HepG2 (cell line): ENCODE data around the gene TRPT1. TPM values are rescaled to one million over a fixed set of nuclear protein-coding genes. Genes with fewer than 3 reads are reported as not detected.

Source experiments
- AGO2 ChIP-seq: fragments of 200-400 bp; formaldehyde crosslinking; optimal IDR thresholded peaks from 2 replicates; pipeline ENCODE3; 2017; ENCODE audit warnings: mild to moderate bottlenecking, low read depth, low read length, moderate library complexity
- BCLAF1 ChIP-seq: fragments of 450-650 bp; IDR thresholded peaks from 2 replicates; pipeline ENCODE4 v1.6.1; 2017; ENCODE audit warnings: mild to moderate bottlenecking
- CHD4 ChIP-seq: fragments of 200-600 bp; sonication (generic); IDR thresholded peaks from 2 replicates; pipeline ENCODE4 v1.7.0; 2017; ENCODE audit warnings: mild to moderate bottlenecking, low read length, borderline replicate concordance
- EP300 ChIP-seq, 3 experiments: sonication (generic) in 1 of 3; formaldehyde crosslinking in 1 of 3; IDR thresholded peaks; 2 replicates each; pipeline versions ENCODE4 v1.5.1 to v1.6.1; 2011 to 2020; ENCODE audit warnings: low read depth in 2 of 3, low read length in 2 of 3, borderline replicate concordance in 1 of 3, improper control_type of control experiment in 1 of 3, mild to moderate bottlenecking in 1 of 3, missing genetic modification reagents in 1 of 3, moderate library complexity in 1 of 3
- EZH2 ChIP-seq: conservative IDR thresholded peaks from 2 replicates; pipeline ENCODE4 v1.6.1; 2012; ENCODE audit warnings: mild to moderate bottlenecking, low read depth, low read length, moderate library complexity
- HMG20B ChIP-seq: conservative IDR thresholded peaks from 2 replicates; pipeline ENCODE4 v1.6.1; 2016; ENCODE audit warnings: missing genetic modification reagents, missing compliant biosample characterization
- HOXA3 ChIP-seq: sonication (generic); formaldehyde crosslinking; IDR thresholded peaks from 2 replicates; pipeline ENCODE4 v1.5.0; 2020; ENCODE audit warnings: missing genetic modification reagents
- HOXA9 ChIP-seq: sonication (generic); formaldehyde crosslinking; IDR thresholded peaks from 2 replicates; pipeline ENCODE4 v1.8.1; 2022; ENCODE audit warnings: missing genetic modification reagents, mild to moderate bottlenecking, moderate library complexity, borderline replicate concordance
- HOXD1 ChIP-seq: sonication (generic); formaldehyde crosslinking; IDR thresholded peaks from 2 replicates; pipeline ENCODE4 v1.5.0; 2020; ENCODE audit warnings: missing genetic modification reagents
- PATZ1 ChIP-seq: sonication (generic); formaldehyde crosslinking; IDR thresholded peaks from 2 replicates; pipeline ENCODE4 v1.4.0; 2020; ENCODE audit warnings: missing genetic modification reagents
- PCBP2 ChIP-seq: fragments of 200-400 bp; formaldehyde crosslinking; optimal IDR thresholded peaks from 2 replicates; pipeline ENCODE3; 2018; ENCODE audit warnings: low read length, low read depth; ENCODE audit not compliant: poor library complexity, severe bottlenecking
- TOPORS ChIP-seq: sonication (generic); formaldehyde crosslinking; IDR thresholded peaks from 2 replicates; pipeline ENCODE4 v1.8.0; 2023; ENCODE audit warnings: mild to moderate bottlenecking, missing genetic modification reagents
- TP53 ChIP-seq: sonication (generic); formaldehyde crosslinking; conservative IDR thresholded peaks from 2 replicates; pipeline ENCODE4 v1.4.0; 2020; ENCODE audit warnings: missing genetic modification reagents
- WIZ ChIP-seq: sonication (generic); formaldehyde crosslinking; IDR thresholded peaks from 2 replicates; pipeline ENCODE4 v1.5.1; 2020; ENCODE audit warnings: mild to moderate bottlenecking, missing genetic modification reagents
- ZNF18 ChIP-seq: sonication (generic); formaldehyde crosslinking; IDR thresholded peaks from 2 replicates; pipeline ENCODE4 v1.8.0; 2022; ENCODE audit warnings: mild to moderate bottlenecking, missing genetic modification reagents; ENCODE audit not compliant: insufficient replicate concordance
- ZNF383 ChIP-seq: sonication (generic); formaldehyde crosslinking; IDR thresholded peaks from 2 replicates; pipeline ENCODE4 v1.4.0; 2020; ENCODE audit warnings: missing genetic modification reagents, mild to moderate bottlenecking, borderline replicate concordance
- ZNF503 ChIP-seq: sonication (generic); formaldehyde crosslinking; IDR thresholded peaks from 2 replicates; pipeline ENCODE4 v1.4.0; 2020; ENCODE audit warnings: missing genetic modification reagents
- ZNF670 ChIP-seq: sonication (generic); formaldehyde crosslinking; IDR thresholded peaks from 2 replicates; pipeline ENCODE4 v1.8.0; 2022; ENCODE audit warnings: mild to moderate bottlenecking, missing genetic modification reagents, borderline replicate concordance
- ZNF737 ChIP-seq: sonication (generic); formaldehyde crosslinking; IDR thresholded peaks from 2 replicates; pipeline ENCODE4 v1.5.0; 2020; ENCODE audit warnings: missing genetic modification reagents, mild to moderate bottlenecking, borderline replicate concordance
- ZNF746 ChIP-seq: sonication (generic); formaldehyde crosslinking; IDR thresholded peaks from 2 replicates; pipeline ENCODE4 v1.8.0; 2022; ENCODE audit warnings: mild to moderate bottlenecking, missing genetic modification reagents
- ZNF75D ChIP-seq: sonication (generic); formaldehyde crosslinking; IDR thresholded peaks from 2 replicates; pipeline ENCODE4 v1.8.1; 2023; ENCODE audit warnings: missing genetic modification reagents, mild to moderate bottlenecking, borderline replicate concordance
- polyA plus RNA-seq, 8 experiments: library from polyadenylated mRNA; depleted of rRNA in 3 of 8; stranded (reverse) in 7 of 8; unstranded in 1 of 8; fragments of >200 nt; fragmentation: Illumina TruSeq in 4 of 8; extraction: Trizol in 4 of 8; gene quantifications; 2 replicates each; pipeline versions ENCODE4 v1.2.1 to v1.2.3, GENCODE V29; 2011 to 2016; ENCODE audit warnings: low read depth in 4 of 8, missing spikeins in 1 of 8, mixed read lengths in 1 of 8; ENCODE audit not compliant: insufficient read depth in 1 of 8
- total RNA-seq, 5 experiments: library from RNA; depleted of rRNA; stranded (reverse); fragments of >200 nt; fragmentation: Illumina TruSeq; extraction: Trizol; gene quantifications; 2 replicates each; pipeline ENCODE4 v1.2.3, GENCODE V29; 2016; ENCODE audit warnings: low read depth in 1 of 5

The TRPT1 gene
- total and polyA plus RNA-seq, 2 of the 13 experiments (the other 11 are each of a cell fraction or from before 2014, with no cell fraction given): 24.8 to 40.7 TPM

GRCh38 chr11:64234647-64235379, 8.8 kb upstream of the TRPT1 start (continued):
- TF ChIP-seq EP300 (IDR thresholded peaks at IDR 0.05; ENCODE audit: low read depth in 2 of 2, low read length in 2 of 2) (no peak), EP300 (CRISPR knock-in tag; IDR thresholded peaks at IDR 0.05; ENCODE audit: borderline replicate concordance) (no peak), HOXA3 (CRISPR knock-in tag) (peak; percentile 40; the same call in 1 of the 2 replicates), ZNF503 (CRISPR knock-in tag) (no peak), ZNF75D (no peak), BCLAF1 (no peak), PATZ1 (CRISPR knock-in tag) (peak; percentile 79), ZNF737 (no peak), AGO2 (no peak), TP53 (no peak), HOXD1 (peak; percentile 77; the same call in 1 of the 2 replicates), HOXA9 (no peak), PCBP2 (no peak), EZH2 (no peak), TOPORS (no peak), WIZ (CRISPR knock-in tag) (no peak), HMG20B (CRISPR knock-in tag) (no peak), CHD4 (no peak), ZNF670 (CRISPR knock-in tag) (no peak), ZNF18 (CRISPR knock-in tag) (no peak), ZNF746 (CRISPR knock-in tag) (0 out of 2 replicates have a peak, but pooled peaks have one; percentile 19), ZNF383 (no peak)
